Activated CD8-positive, alpha-beta T cell treated with anti-CD3 and anti-CD28 coated beads, Interleukin-2, amount 10 ng/mL, durations not matched to agents 7 days and 5 days (primary cell): Measurements from ENCODE around the gene QRICH2. TPM values are rescaled to one million over a fixed set of nuclear protein-coding genes. Genes with fewer than 3 reads are reported as not detected.

ENCODE experiments used
- ATAC-seq: fragments of 150-1000 bp; cut with Tn5 transposase; one replicate; pipeline ENCODE4 v1.10.0; 2021; ENCODE audit warnings: moderate library complexity
- CTCF ChIA-PET: fragments of 350-600 bp; sonication (Branson Sonifier 250); formaldehyde crosslinking; loops from one replicate; lab custom pipeline; 2021; ENCODE audit warnings: antibody characterized with exemption; lab: Charles Lee
- POLR2A ChIA-PET: fragments of 350-600 bp; sonication (Branson Sonifier 250); formaldehyde crosslinking; loops from one replicate; lab custom pipeline; 2021; ENCODE audit warnings: antibody characterized with exemption; lab: Charles Lee
- DNase-seq: peaks from one replicate; pipeline ENCODE4 v3.0.0-alpha.2; 2020
- H3K27ac Mint-ChIP-seq: one replicate; pipeline ENCODE4 v1.8.0; 2021; ENCODE audit warnings: mild to moderate bottlenecking, mixed read lengths
- H3K27me3 Mint-ChIP-seq: one replicate; pipeline ENCODE4 v1.8.0; 2021; ENCODE audit warnings: low read depth, mixed read lengths
- H3K36me3 Mint-ChIP-seq: one replicate; pipeline ENCODE4 v1.8.0; 2021; ENCODE audit warnings: low read depth, mixed read lengths
- H3K4me1 Mint-ChIP-seq: one replicate; pipeline ENCODE4 v1.8.0; 2021; ENCODE audit warnings: low read depth, mixed read lengths
- H3K4me3 Mint-ChIP-seq: one replicate; pipeline ENCODE4 v1.8.0; 2021; ENCODE audit warnings: mild to moderate bottlenecking, mixed read lengths
- H3K9me3 Mint-ChIP-seq: one replicate; pipeline ENCODE4 v1.8.0; 2022; ENCODE audit warnings: mixed read lengths; ENCODE audit not compliant: insufficient read depth
- total RNA-seq, 2 experiments: library from RNA; stranded (reverse); gene quantifications; one replicate each; pipeline ENCODE4 v1.2.3, GENCODE V29; 2021

QRICH2 gene
- total RNA-seq, 2 experiments from 2014 or later: 3.7 to 4.8 TPM

DNA sequence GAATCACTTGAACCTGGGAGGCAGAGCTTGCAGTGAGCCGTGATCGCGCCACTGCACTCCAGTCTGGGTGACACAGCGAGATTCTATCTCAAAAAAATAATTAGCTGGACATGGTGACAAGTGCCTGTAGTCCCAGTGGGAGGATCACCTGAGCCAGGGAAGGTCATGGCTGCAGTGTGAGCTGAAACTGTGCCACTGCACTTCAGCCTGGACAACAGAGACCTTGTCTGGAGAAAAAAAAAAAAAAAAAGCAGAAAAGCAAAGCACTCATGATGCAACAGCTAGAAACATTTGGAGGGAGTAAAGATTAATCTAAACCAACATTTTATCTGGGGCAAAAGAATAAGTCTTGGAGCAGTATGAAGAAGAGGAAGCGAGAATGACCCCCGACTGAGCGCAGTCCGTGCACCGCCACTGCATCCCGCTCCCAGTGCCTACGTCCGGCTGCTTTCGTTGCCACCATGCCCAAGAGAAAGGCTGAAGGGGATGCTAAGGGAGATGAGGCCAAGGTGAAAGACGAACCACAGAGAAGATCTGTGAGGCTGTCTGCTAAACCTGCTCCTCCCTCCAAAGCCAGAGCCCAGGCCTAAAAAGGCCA, 37.4 kb upstream of the QRICH2 start:
- no peaks in the 10 kb centered on the region for H3K27me3 Mint-ChIP-seq
- H3K27ac Mint-ChIP-seq: no peak overlapping the region
- ChIA-PET CTCF (interaction anchor here (2.2 kb wide), 1 partner anchor 52 kb away, joined by 8 read pairs; no protein-coding TSS in a partner anchor), POLR2A (no interaction called here)
- H3K36me3 Mint-ChIP-seq: peaks cover 46% of the 10 kb centered on the region
- ATAC-seq (no peak), DNase-seq (no peak)
- H3K9me3 Mint-ChIP-seq: no peaks in the 10 kb centered on the region
- no peak overlapping the region for H3K4me3 Mint-ChIP-seq
- peaks cover 1% of the 10 kb centered on the region for H3K4me1 Mint-ChIP-seq

DNA sequence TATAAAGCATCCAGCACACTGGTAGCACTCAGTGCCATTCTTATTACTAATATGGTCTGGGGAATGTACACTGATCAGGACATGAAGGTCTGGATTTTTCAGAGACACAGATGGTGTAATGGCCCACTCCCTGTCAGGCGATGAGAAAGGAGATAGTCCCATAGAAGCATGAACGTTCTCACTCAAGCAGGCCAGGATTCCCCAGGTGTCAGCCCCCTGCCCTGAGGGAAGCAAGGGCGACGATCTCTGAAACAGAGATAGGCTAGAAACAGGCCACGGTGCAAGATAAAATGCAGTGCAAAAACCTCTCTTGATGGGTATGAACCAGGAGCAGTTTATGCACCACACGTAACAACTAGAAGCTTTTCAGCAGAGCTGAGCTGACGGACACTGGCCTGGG, 35.0 kb upstream of the QRICH2 start:
- no peaks in the 10 kb centered on the region for H3K9me3 Mint-ChIP-seq
- ChIA-PET CTCF (no interaction called here), POLR2A (no interaction called here)
- no peak for DNase-seq
- no peaks in the 10 kb centered on the region for H3K27me3 Mint-ChIP-seq
- ATAC-seq: no peak
- no peak overlapping the region for H3K27ac Mint-ChIP-seq
- H3K4me1 Mint-ChIP-seq: no peaks in the 10 kb centered on the region
- H3K4me3 Mint-ChIP-seq: no peak overlapping the region
- peaks cover 53% of the 10 kb centered on the region for H3K36me3 Mint-ChIP-seq

DNA sequence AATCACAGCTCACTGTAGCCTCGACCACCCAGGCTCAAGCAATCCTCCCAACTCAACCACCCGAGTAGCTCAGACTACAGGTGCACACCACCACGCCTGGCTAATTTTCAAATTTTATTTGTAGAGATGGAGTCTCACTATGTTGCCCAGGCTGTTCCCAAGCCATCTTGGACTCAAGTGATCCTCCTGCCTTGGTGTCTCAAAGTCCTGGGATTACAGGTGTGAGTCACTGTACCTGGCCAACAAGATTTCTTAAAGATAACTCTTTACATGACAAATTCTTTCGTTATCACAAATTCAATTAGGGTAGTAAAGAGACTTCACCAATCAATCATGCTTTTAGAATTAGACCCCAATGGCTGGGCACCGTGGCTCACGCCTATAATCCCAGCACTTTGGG, 33.2 kb upstream of the QRICH2 start:
- no peak for DNase-seq
- Mint-ChIP-seq H3K4me1 (peaks cover 6% of the 10 kb centered on the region), H3K27ac (no peak overlapping the region), H3K4me3 (no peak overlapping the region), H3K27me3 (no peaks in the 10 kb centered on the region), H3K36me3 (peaks cover 42% of the 10 kb centered on the region), H3K9me3 (no peaks in the 10 kb centered on the region)
- ChIA-PET CTCF (no interaction called here), POLR2A (no interaction called here)
- ATAC-seq: no peak

DNA sequence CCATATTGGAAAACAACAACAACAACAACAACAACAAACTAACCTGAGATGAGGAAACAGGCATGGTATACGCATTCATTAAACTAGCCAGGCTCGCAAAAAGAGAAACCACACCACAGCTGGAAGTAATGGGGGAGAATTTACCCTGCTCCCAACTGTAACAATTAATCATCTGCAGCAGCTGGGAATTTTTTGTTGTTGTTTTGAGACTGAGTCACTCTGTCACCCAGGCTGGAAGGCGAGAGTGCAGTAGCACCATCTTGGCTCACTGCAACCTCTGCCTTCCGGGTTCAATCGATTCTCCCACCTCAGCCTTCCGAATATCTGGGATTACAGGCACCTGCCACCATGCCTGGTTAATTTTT, 29.3 kb upstream of the QRICH2 start:
- no peak overlapping the region for H3K27ac Mint-ChIP-seq
- no peaks in the 10 kb centered on the region for H3K9me3 Mint-ChIP-seq
- H3K27me3 Mint-ChIP-seq: no peaks in the 10 kb centered on the region
- POLR2A ChIA-PET: no interaction called here
- H3K4me3 Mint-ChIP-seq: no peak overlapping the region
- ATAC-seq (no peak), DNase-seq (no peak)
- H3K4me1 Mint-ChIP-seq: peaks cover 6% of the 10 kb centered on the region
- CTCF ChIA-PET: interaction anchor here (1.2 to 1.6 kb wide), 3 partner anchors 58 to 287 kb away, joined by 4 read pairs; no protein-coding TSS in a partner anchor
- H3K36me3 Mint-ChIP-seq: peaks cover 26% of the 10 kb centered on the region

DNA sequence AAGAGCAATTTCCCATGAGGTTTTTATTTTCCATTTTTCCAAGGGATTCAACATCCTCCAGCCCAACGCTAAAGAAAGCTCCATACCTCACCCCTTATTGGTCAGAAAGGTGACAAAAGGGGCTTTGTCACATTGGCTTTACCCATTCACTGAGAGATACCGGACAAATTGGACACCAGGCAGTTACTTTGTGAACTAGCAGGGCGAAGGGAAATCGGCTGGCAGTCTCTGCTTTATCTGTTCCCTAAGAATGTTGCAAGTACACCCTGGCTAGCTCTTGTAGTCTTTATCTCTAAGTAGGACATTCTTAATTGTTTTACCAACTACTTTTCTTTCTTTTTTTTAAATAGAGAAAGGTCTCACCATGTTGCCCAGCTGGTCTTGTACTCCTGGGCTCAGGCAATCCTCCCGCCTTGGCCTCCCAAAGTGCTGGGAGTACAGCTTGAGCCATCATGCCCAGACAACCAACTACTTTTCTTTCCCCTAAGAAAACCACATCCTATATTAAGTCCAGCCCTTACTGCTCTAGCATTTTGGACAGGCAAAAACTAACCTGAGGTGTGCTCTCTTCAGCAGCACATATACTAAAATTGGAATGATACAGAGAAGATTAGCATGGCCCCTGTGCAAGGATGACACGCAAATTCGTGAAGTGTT, 28.8 kb upstream of the QRICH2 start:
- no peak for ATAC-seq
- CTCF ChIA-PET: interaction anchor here (1.0 to 1.6 kb wide), 3 partner anchors 57 to 287 kb away, joined by 3 to 4 read pairs (median 4); no protein-coding TSS in a partner anchor
- Mint-ChIP-seq H3K4me1 (peaks cover 6% of the 10 kb centered on the region), H3K4me3 (no peak overlapping the region), H3K27ac (no peak overlapping the region), H3K9me3 (no peaks in the 10 kb centered on the region), H3K36me3 (peaks cover 22% of the 10 kb centered on the region), H3K27me3 (no peaks in the 10 kb centered on the region)
- DNase-seq: no peak
- POLR2A ChIA-PET: no interaction called here

DNA sequence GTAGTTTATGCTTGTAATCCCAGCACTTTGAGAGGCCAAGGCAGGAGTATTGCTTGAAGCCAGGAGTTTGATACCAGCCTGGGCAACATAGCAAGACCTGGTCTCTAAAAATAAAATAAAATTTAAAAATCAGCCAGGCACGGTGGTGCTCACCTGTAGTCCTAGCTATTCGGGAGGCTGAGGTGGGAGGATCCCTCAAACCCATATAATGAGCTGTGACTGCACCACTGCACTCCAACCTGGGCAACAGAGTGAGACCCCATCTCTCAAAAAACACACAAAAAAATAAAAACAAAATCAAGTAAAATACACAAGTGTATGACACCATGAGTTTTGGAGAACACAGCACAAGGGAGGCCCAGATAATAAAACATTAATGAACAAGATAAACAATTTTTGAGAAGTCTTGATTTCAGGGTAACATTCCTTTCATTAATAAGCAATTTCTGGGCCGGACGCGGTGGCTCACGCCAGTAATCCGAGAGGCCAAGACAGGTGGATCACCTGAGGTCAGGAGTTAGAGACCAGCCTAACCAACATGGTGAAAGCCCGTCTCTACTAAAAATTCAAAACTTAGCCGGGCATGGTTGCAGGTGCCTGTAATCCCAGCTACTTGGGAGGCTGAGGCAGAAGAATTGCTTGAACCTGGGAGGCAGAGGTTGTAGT, 27.8 kb upstream of the QRICH2 start:
- ATAC-seq: no peak
- Mint-ChIP-seq H3K4me1 (peaks cover 6% of the 10 kb centered on the region), H3K27me3 (no peaks in the 10 kb centered on the region), H3K9me3 (no peaks in the 10 kb centered on the region), H3K4me3 (no peak overlapping the region), H3K36me3 (peaks cover 13% of the 10 kb centered on the region), H3K27ac (no peak overlapping the region)
- ChIA-PET POLR2A (no interaction called here), CTCF (interaction anchor here (0.6 to 1.0 kb wide), 2 partner anchors 62 to 72 kb away, joined by 3 read pairs; no protein-coding TSS in a partner anchor)
- DNase-seq: no peak

DNA sequence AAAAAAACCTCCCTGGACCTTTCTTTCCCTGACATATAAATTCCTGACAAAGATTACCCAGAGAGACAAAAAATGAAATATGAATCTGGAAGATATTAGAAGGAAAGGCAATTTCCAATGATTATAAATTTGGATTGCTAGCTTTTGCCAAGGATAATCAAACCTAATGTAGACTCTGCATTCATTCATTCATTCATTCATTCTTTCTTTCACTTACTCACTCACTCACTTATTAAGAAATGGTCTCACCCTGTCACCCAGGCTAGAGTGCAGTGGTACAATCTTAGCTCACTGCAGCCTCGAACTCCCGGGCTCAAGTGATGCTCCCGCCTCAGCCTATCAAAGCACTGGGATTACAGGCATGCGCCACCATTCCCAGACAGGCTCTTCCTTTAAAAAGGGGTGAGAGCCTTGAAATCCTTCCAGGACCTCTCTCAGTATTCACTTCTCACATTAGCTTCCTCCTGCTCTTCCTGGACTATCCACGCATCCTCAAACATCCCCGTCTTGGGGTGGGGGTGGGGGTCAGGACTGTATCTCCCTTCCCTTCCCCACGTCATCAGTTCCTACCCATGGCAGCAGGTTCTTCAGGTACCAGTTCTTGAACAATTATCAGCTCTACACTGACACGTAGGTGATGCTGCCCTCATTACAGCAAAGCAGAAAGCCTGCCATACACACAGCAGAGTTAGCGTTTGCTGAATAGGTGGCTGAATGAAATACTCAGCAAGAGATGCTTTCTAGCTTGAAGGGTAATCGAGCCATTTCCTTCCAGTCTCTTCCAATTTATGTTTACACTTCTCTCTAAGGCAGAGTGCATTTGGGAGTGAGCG, 25.8 kb upstream of the QRICH2 start:
- H3K4me3 Mint-ChIP-seq: no peak overlapping the region
- POLR2A ChIA-PET: no interaction called here

GRCh38 chr17:76331083-76331482, 23.0 kb upstream of the QRICH2 start:
- DNase-seq: no peak
- ChIA-PET CTCF (interaction anchor here (2.4 kb wide), 1 partner anchor 67 kb away, joined by 11 read pairs; no protein-coding TSS in a partner anchor), POLR2A (no interaction called here)
- ATAC-seq: no peak
- Mint-ChIP-seq H3K4me3 (no peak overlapping the region), H3K4me1 (no peaks in the 10 kb centered on the region), H3K9me3 (no peaks in the 10 kb centered on the region), H3K27me3 (no peaks in the 10 kb centered on the region), H3K36me3 (peaks cover 33% of the 10 kb centered on the region), H3K27ac (no peak overlapping the region)

More for the DNA sequence above, 25.8 kb upstream of the QRICH2 start:
- Mint-ChIP-seq H3K4me1 (peaks cover 6% of the 10 kb centered on the region), H3K36me3 (peaks cover 13% of the 10 kb centered on the region), H3K9me3 (no peaks in the 10 kb centered on the region), H3K27me3 (no peaks in the 10 kb centered on the region), H3K27ac (no peak overlapping the region)
- ATAC-seq (no peak), DNase-seq (no peak)
- CTCF ChIA-PET: interaction anchor here (1.3 to 2.4 kb wide), 2 partner anchors 35 to 64 kb away, joined by 3 to 11 read pairs; no protein-coding TSS in a partner anchor

DNA sequence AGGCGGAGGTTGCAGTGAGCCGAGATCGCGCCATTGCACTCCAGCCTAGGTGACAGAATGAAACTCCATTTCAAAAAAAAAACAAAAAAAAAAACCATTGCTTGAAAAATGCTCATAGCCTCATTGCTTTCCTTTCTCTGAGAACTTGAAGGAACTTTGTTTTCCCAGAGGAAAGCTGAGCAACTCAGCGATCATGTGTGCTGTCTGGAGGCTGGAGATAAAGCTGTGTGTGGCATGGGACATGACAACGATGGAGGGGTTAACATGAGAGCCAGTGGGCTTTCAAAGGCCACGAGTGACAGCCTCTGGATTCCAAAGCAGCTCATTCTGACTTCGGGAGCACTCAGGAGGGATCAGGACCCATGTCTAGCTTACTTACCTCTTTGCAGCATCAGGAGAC, 21.6 kb upstream of the QRICH2 start:
- Mint-ChIP-seq H3K4me3 (no peak overlapping the region), H3K9me3 (no peaks in the 10 kb centered on the region), H3K27ac (no peak overlapping the region), H3K4me1 (no peaks in the 10 kb centered on the region), H3K36me3 (peaks cover 30% of the 10 kb centered on the region), H3K27me3 (no peaks in the 10 kb centered on the region)
- ATAC-seq: no peak
- POLR2A ChIA-PET: interaction anchor here (0.6 kb wide), 1 partner anchor 353 kb away, joined by 3 read pairs; no protein-coding TSS in a partner anchor
- CTCF ChIA-PET: interaction anchor here (0.7 to 0.8 kb wide), 2 partner anchors 50 to 83 kb away, joined by 3 to 4 read pairs; no protein-coding TSS in a partner anchor
- no peak for DNase-seq

DNA sequence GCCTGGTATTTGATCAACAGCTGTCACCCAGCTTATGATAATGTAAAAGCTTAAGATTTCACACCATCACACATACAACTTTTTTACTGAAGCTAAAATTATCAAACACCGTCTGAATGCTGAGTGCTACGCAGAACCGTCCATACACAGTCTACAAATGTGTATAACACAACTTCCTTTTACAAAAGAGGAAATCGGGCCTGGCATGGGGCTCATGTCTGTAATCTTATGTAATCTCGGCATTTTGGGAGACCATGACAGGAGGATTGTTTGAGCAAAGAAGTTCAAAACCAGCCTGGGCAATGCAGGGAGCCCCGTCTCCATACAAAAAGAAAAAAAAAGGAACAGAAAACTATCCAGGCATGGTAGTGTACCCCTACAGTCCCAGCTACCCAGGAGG, 19.6 kb upstream of the QRICH2 start:
- Mint-ChIP-seq H3K9me3 (no peaks in the 10 kb centered on the region), H3K27ac (no peak overlapping the region), H3K36me3 (peaks cover 37% of the 10 kb centered on the region), H3K27me3 (no peaks in the 10 kb centered on the region), H3K4me3 (no peak overlapping the region), H3K4me1 (no peaks in the 10 kb centered on the region)
- DNase-seq (no peak), ATAC-seq (no peak)
- ChIA-PET POLR2A (interaction anchor here (1.2 kb wide), 1 partner anchor 26 kb away, joined by 4 read pairs; the partner anchor contains the start of gene PRPSAP1), CTCF (interaction anchor here (0.7 to 2.2 kb wide), 2 partner anchors 49 to 70 kb away, joined by 3 to 6 read pairs; no protein-coding TSS in a partner anchor)

DNA sequence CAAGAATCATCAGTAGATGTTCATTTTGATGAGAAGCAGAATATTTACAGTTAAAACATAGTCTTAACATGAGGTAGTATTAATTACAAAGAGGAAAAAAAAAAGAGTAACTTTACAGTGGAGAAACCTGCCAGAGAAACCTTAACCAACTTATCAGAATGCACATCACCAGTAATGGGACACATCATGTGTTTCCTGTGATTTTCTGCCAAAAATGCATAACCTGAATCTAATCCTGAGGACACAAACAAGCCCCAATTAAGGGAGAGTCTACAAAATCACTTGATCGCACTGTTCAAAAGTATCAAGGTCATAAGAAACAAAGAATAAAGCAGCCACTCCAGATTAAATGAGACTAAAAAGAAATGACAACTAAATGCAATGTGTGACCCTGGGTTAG, 18.2 kb upstream of the QRICH2 start:
- CTCF ChIA-PET: interaction anchor here (1.0 kb wide), 1 partner anchor 59 kb away, joined by 3 read pairs; no protein-coding TSS in a partner anchor
- no peak overlapping the region for H3K4me3 Mint-ChIP-seq
- POLR2A ChIA-PET: no interaction called here

More for the DNA sequence above, 18.2 kb upstream of the QRICH2 start:
- ATAC-seq (no peak), DNase-seq (no peak)
- peaks cover 43% of the 10 kb centered on the region for H3K36me3 Mint-ChIP-seq
- H3K4me1 Mint-ChIP-seq: no peaks in the 10 kb centered on the region
- no peak overlapping the region for H3K27ac Mint-ChIP-seq
- H3K27me3 Mint-ChIP-seq: no peaks in the 10 kb centered on the region
- no peaks in the 10 kb centered on the region for H3K9me3 Mint-ChIP-seq
